ENCODE measurements around the gene HIP1R.
A peak's percentile ranks its signal among the peaks of the same experiment; 100 is the strongest.

The HIP1R gene

GRCh38 chr12:122878780-122879612, 43.7 kb downstream of the HIP1R start:
- TF ChIP-seq, protein P1, sequence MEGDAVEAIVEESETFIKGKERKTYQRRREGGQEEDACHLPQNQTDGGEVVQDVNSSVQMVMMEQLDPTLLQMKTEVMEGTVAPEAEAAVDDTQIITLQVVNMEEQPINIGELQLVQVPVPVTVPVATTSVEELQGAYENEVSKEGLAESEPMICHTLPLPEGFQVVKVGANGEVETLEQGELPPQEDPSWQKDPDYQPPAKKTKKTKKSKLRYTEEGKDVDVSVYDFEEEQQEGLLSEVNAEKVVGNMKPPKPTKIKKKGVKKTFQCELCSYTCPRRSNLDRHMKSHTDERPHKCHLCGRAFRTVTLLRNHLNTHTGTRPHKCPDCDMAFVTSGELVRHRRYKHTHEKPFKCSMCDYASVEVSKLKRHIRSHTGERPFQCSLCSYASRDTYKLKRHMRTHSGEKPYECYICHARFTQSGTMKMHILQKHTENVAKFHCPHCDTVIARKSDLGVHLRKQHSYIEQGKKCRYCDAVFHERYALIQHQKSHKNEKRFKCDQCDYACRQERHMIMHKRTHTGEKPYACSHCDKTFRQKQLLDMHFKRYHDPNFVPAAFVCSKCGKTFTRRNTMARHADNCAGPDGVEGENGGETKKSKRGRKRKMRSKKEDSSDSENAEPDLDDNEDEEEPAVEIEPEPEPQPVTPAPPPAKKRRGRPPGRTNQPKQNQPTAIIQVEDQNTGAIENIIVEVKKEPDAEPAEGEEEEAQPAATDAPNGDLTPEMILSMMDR (IDR thresholded peaks at IDR 0.05; ENCODE audit: extremely low read depth, insufficient read depth, missing control alignments) = no peak
- in situ Hi-C loops (cut with MboI; ENCODE audit: low pct_unique_long_range_greater_than_20kb, low sequenced_read_pairs, unreplicated experiment) = no loop called here
- no peak for DNase-seq (ENCODE audit: low spot score)

DNA sequence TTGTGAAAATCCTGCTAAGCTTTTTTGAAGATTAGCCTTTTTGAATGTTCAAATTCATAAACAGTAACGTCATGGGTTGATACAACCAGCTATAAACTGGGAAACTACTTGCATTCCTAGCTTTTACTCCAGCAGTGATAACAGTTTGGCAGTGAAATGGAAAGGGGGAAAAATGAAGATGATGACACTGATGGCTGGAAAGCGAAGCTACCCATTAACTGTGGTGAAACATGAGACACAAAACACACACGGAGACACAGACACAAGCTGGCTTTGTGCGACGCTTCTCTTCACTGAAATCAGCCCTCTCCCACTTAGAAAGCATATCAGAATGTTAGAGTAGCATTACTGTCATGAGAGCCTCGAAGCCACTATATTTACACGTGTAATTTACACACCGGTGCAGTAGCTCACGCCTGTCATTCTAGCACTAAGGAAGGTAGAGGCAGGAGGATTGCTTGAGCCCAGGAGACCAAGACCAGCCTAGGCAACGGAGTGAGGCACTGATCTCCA, 45.0 kb downstream of the HIP1R start:
- no peak for DNase-seq (ENCODE audit: low spot score)
- in situ Hi-C loops (cut with MboI; ENCODE audit: low pct_unique_long_range_greater_than_20kb, low sequenced_read_pairs, unreplicated experiment) = no loop called here

GRCh38 chr12:122880668-122881067, 45.4 kb downstream of the HIP1R start:
- in situ Hi-C loops (cut with MboI; ENCODE audit: low pct_unique_long_range_greater_than_20kb, low sequenced_read_pairs, unreplicated experiment) = no loop called here
- TF ChIP-seq, protein P1 (IDR thresholded peaks at IDR 0.05; ENCODE audit: extremely low read depth, insufficient read depth, missing control alignments) = peak; percentile 52
- no peak for DNase-seq (ENCODE audit: low spot score)

More for the DNA sequence above, 45.0 kb downstream of the HIP1R start:
- TF ChIP-seq, protein P1 (IDR thresholded peaks at IDR 0.05; ENCODE audit: extremely low read depth, insufficient read depth, missing control alignments) = no peak

DNA sequence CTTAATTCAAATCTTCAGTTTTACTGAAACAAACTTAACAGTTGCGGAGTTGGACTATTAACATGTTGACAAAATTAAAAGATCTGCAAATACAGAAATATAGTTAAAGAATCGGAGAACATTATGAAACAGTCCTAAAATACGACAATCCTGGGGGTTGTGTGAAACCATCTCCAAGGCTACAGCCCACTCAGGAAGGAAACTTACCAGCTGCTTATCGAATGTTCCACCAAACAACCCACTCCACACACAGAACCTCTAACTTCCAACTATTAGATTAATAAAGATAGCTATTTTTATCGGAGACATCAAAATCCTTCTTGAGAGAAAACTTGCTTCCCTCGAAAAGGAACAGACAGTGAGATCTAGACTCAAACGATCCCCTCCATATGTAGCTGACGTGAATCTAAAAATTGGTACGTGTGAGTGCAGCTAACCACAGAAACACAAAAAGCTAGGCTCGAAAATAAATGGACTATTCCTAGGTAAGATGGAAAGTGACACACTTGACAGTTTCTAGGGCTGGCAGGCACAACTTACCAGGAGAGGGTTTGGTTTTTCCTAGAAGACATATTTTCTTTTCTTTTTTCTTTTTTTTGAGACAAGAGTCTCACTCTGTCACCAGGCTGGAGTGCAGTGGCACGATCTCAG, 47.8 kb downstream of the HIP1R start:
- no peak for DNase-seq (ENCODE audit: low spot score)
- in situ Hi-C loops (cut with MboI; ENCODE audit: low pct_unique_long_range_greater_than_20kb, low sequenced_read_pairs, unreplicated experiment) = no loop called here
- TF ChIP-seq, protein P1 (IDR thresholded peaks at IDR 0.05; ENCODE audit: extremely low read depth, insufficient read depth, missing control alignments) = no peak

- in situ Hi-C loops (cut with MboI; ENCODE audit: low pct_unique_long_range_greater_than_20kb, low sequenced_read_pairs, unreplicated experiment) = no loop called here
- TF ChIP-seq, protein P1 (IDR thresholded peaks at IDR 0.05; ENCODE audit: extremely low read depth, insufficient read depth, missing control alignments) = no peak
- no peak for DNase-seq (ENCODE audit: low spot score)
Observed at GRCh38 chr12:122884091-122884826, 49.0 kb downstream of the HIP1R start.

- in situ Hi-C loops (cut with MboI; ENCODE audit: low pct_unique_long_range_greater_than_20kb, low sequenced_read_pairs, unreplicated experiment) = no loop called here
- DNase-seq (ENCODE audit: low spot score) = no peak
- TF ChIP-seq, protein P1 (IDR thresholded peaks at IDR 0.05; ENCODE audit: extremely low read depth, insufficient read depth, missing control alignments) = no peak
Observed at GRCh38 chr12:122884860-122885259, 49.6 kb downstream of the HIP1R start.

Data from GM13977 (cell line).